ENCODE data around the gene NCSTN. TPM values are rescaled to one million over a fixed set of nuclear protein-coding genes. Genes with fewer than 3 reads are reported as not detected.

NCSTN gene
- 100 to 1,000 TPM in 2 of 9 donors, 10 to 100 TPM in 7; 49.5 to 113 (median 91.1) TPM for total RNA-seq
- polyA plus RNA-seq, result 100 to 1,000 TPM in 1 of 3 donors, 10 to 100 TPM in 2; 48.3 to 104 (median 48.8) TPM
- long read RNA-seq, donor 1, transcript NCSTN-201 (17 exons, 2,936 nt), result major isoform, 7 of 46 reads
- long read RNA-seq, donor 1, partial matches to known transcripts, result 36 of 46 reads
- long read RNA-seq, donor 1, other reads (novel, unspliced or antisense), result 0 of 46 reads
- long read RNA-seq, donor 2, transcript NCSTN-201 (17 exons, 2,936 nt), result major isoform, 10 of 27 reads
- long read RNA-seq, donor 2, partial matches to known transcripts, result 16 of 27 reads
- long read RNA-seq, donor 2, other reads (novel, unspliced or antisense), result 0 of 27 reads
- long read RNA-seq, donor 3, transcript NCSTN-201 (17 exons, 2,936 nt), result major isoform, 13 of 16 reads
- long read RNA-seq, donor 3, partial matches to known transcripts, result 0 of 16 reads
- long read RNA-seq, donor 3, other reads (novel, unspliced or antisense), result 0 of 16 reads
- long read RNA-seq, donor 4, transcript NCSTN-201 (17 exons, 2,936 nt), result major isoform, 13 of 17 reads
- long read RNA-seq, donor 4, partial matches to known transcripts, result 2 of 17 reads
- long read RNA-seq, donor 4, other reads (novel, unspliced or antisense), result 2 of 17 reads
- long read RNA-seq, donor 5, transcript NCSTN-201 (17 exons, 2,936 nt), result major isoform, 95 of 108 reads
- long read RNA-seq, donor 5, partial matches to known transcripts, result 3 of 108 reads
- long read RNA-seq, donor 5, other reads (novel, unspliced or antisense), result 8 of 108 reads
- long read RNA-seq, donor 6, transcript NCSTN-201 (17 exons, 2,936 nt), result major isoform, 12 of 14 reads
- long read RNA-seq, donor 6, partial matches to known transcripts, result 1 of 14 reads
- long read RNA-seq, donor 6, other reads (novel, unspliced or antisense), result 1 of 14 reads
- long read RNA-seq, donor 7, partial matches to known transcripts, result 32 of 37 reads
- long read RNA-seq, donor 7, other reads (novel, unspliced or antisense), result 0 of 37 reads
- long read RNA-seq, donor 8, transcript NCSTN-201 (17 exons, 2,936 nt), result major isoform, 21 of 61 reads
- long read RNA-seq, donor 8, partial matches to known transcripts, result 39 of 61 reads
- long read RNA-seq, donor 8, other reads (novel, unspliced or antisense), result 0 of 61 reads
- long read RNA-seq, donor 9, transcript NCSTN-201 (17 exons, 2,936 nt), result major isoform, 13 of 31 reads
- long read RNA-seq, donor 9, partial matches to known transcripts, result 15 of 31 reads
- long read RNA-seq, donor 9, other reads (novel, unspliced or antisense), result 0 of 31 reads
- long read RNA-seq, donor 10, transcript NCSTN-201 (17 exons, 2,936 nt), result major isoform, 5 of 7 reads
- long read RNA-seq, donor 10, partial matches to known transcripts, result 0 of 7 reads
- long read RNA-seq, donor 10, other reads (novel, unspliced or antisense), result 0 of 7 reads

GRCh38 chr1:160342953-160343869 is at the start of gene NCSTN, which contains the start of gene COPA:
Gene NCSTN, plus strand, starts transcription at chr1:160343383. Its CDS starts 14 bp downstream, at chr1:160343397.
Gene COPA, minus strand, starts transcription at chr1:160343250. Its CDS starts 80 bp downstream, at chr1:160343170.
- intact Hi-C loops (cut with DNase I), result no loop called here
- Histone ChIP-seq H3K36me3 (replicated peaks in 1 of 2) (peaks cover 0 to 32% of the 10 kb centered on the region in 2 donors), H3K27me3 (no peaks in the 10 kb centered on the region), H3K27ac (peak within 1 kb of the TSS; percentile 63 to 93 (median 83)), H3K4me1 (replicated peaks in 1 of 2) (peaks cover 9 to 39% of the 10 kb centered on the region in 2 donors), H3K9me3 (replicated peaks in 1 of 3) (no peaks in the 10 kb centered on the region), H3K4me3 (peak within 1 kb of the TSS; percentile 59 to 96 (median 82))
- DNase-seq, result peak; percentile 91 to 96 (median 94)
- TF ChIP-seq POLR2A (IDR thresholded peaks at IDR 0.05), result peak; percentile 90 to 91
- no peak for TF ChIP-seq CTCF (IDR thresholded peaks at IDR 0.05)
- WGBS, 4 donors, result 0% methylated on average over 42 to 58 of the region's 58 CpGs

- peaks cover 0 to 6% of the 10 kb centered on the region in 2 donors for H3K4me1 ChIP-seq (replicated peaks in 1 of 2)
- no peaks in the 10 kb centered on the region for H3K27me3 ChIP-seq
- 88 to 100% (median 93%) methylated on average over 1 of the region's 1 CpG for WGBS, 4 donors
- H3K36me3 ChIP-seq (replicated peaks in 1 of 2), result peaks cover 0 to 97% of the 10 kb centered on the region in 2 donors
- DNase-seq, result no peak
- no peak overlapping the region for H3K4me3 ChIP-seq
- intact Hi-C loops (cut with DNase I), result loop anchor here in 1 of 2 donors (5.0 kb wide), 1 partner anchor 36 kb away; no protein-coding TSS in a partner anchor
- no peaks in the 10 kb centered on the region for H3K9me3 ChIP-seq (replicated peaks in 1 of 3)
- TF ChIP-seq CTCF (IDR thresholded peaks at IDR 0.05), result no peak
- TF ChIP-seq POLR2A (IDR thresholded peaks at IDR 0.05), result no peak
- H3K27ac ChIP-seq, result no peak overlapping the region
Measured at GRCh38 chr1:160296036-160296435, 47.1 kb upstream of the NCSTN start.

- H3K4me1 ChIP-seq (replicated peaks in 1 of 2), result no peaks in the 10 kb centered on the region
- H3K36me3 ChIP-seq (replicated peaks in 1 of 2), result peaks cover 0 to 89% of the 10 kb centered on the region in 2 donors
- intact Hi-C loops (cut with DNase I), result no loop called here
- H3K4me3 ChIP-seq, result no peak overlapping the region
- no peaks in the 10 kb centered on the region for H3K9me3 ChIP-seq (replicated peaks in 1 of 3)
- TF ChIP-seq CTCF (IDR thresholded peaks at IDR 0.05) (no peak), POLR2A (IDR thresholded peaks at IDR 0.05) (no peak)
- no peak overlapping the region for H3K27ac ChIP-seq
- no peaks in the 10 kb centered on the region for H3K27me3 ChIP-seq
- DNase-seq, result no peak
- WGBS, 4 donors, result 85 to 90% (median 89%) methylated on average over 7 of the region's 7 CpGs
Measured at GRCh38 chr1:160300173-160300572, 43.0 kb upstream of the NCSTN start.
